NCI-H2029 (cell line): ENCODE measurements around the gene ELOF1.
"Not testable (repeated sequence)": the region's sequence is repeated elsewhere in the genome, so short reads cannot be mapped to it uniquely, and the experiment has no call there.

Source experiments
- DNase-seq: peaks from one replicate; lab custom pipeline; 2025; lab: John Stamatoyannopoulos, UW

ELOF1 gene

GRCh38 chr19:11570039-11570462 is 11.0 kb upstream of the ELOF1 start:
- DNase-seq: no peak

GRCh38 chr19:11566164-11566563 is 7.1 kb upstream of the ELOF1 start:
- DNase-seq: no peak

GRCh38 chr19:11565649-11565980 is 6.6 kb upstream of the ELOF1 start:
- DNase-seq: not testable (repeated sequence)

- DNase-seq: not testable (repeated sequence)
Observed at GRCh38 chr19:11564082-11564807, 5.2 kb upstream of the ELOF1 start.

- DNase-seq: no peak
Observed at GRCh38 chr19:11563532-11563931, 4.5 kb upstream of the ELOF1 start.

GRCh38 chr19:11560404-11561051 is 1.5 kb upstream of the ELOF1 start:
- peak; percentile 59 for DNase-seq

GRCh38 chr19:11556634-11557420 is 2.2 kb downstream of the ELOF1 start:
- DNase-seq: no peak

- peak; percentile 31 for DNase-seq
Observed at GRCh38 chr19:11555246-11555645, 3.8 kb downstream of the ELOF1 start.

- no peak for DNase-seq
Observed at GRCh38 chr19:11554160-11554559, 4.9 kb downstream of the ELOF1 start.

GRCh38 chr19:11552666-11553372 is 6.2 kb downstream of the ELOF1 start:
- no peak for DNase-seq

- DNase-seq: no peak
Observed at GRCh38 chr19:11551603-11552235, 7.3 kb downstream of the ELOF1 start.

GRCh38 chr19:11550265-11550664 is 8.8 kb downstream of the ELOF1 start:
- no peak for DNase-seq

GRCh38 chr19:11549386-11549953 is 9.6 kb downstream of the ELOF1 start:
- DNase-seq: no peak

GRCh38 chr19:11547929-11548700 is 10.9 kb downstream of the ELOF1 start:
- DNase-seq: no peak

GRCh38 chr19:11541238-11541637 is 17.8 kb downstream of the ELOF1 start:
- DNase-seq: no peak

GRCh38 chr19:11540645-11541044 is 18.4 kb downstream of the ELOF1 start:
- DNase-seq: no peak

- no peak for DNase-seq
Observed at GRCh38 chr19:11539495-11540365, 19.3 kb downstream of the ELOF1 start.

- DNase-seq: no peak
Observed at GRCh38 chr19:11538232-11539036, 20.6 kb downstream of the ELOF1 start, which contains the start of gene CNN1. Gene CNN1 (plus strand): TSS chr19:11538851. CDS start chr19:11538928, 77 bp downstream.
